Measurements from ENCODE around the gene ODAD4. TPM values are rescaled to one million over a fixed set of nuclear protein-coding genes. Genes with fewer than 3 reads are reported as not detected.
A peak's percentile ranks its signal among the peaks of the same experiment; 100 is the strongest.

Gene ODAD4
- total and polyA plus RNA-seq, 4 donors = 0.07 to 1.0 (median 0.23) TPM

- Histone ChIP-seq H3K9me3 (ENCODE audit: control insufficient read depth in 4 of 4, low read length in 3 of 4) (no peaks in the 10 kb centered on the region), H3K4me3 (ENCODE audit: low read depth in 1 of 3, low read length in 3 of 3) (no peak overlapping the region), H3K27ac (ENCODE audit: low read depth in 1 of 2, low read length in 2 of 2) (no peak overlapping the region), H3K27me3 (ENCODE audit: control insufficient read depth in 4 of 4, insufficient read depth in 4 of 4, low read length in 3 of 4) (no peaks in the 10 kb centered on the region), H3K9ac (ENCODE audit: low read depth in 1 of 2, low read length in 2 of 2) (no peak overlapping the region), H3K36me3 (ENCODE audit: control insufficient read depth in 4 of 4, insufficient read depth in 3 of 4, low read depth in 1 of 4, low read length in 3 of 4) (peaks cover 10 to 49% (median 38%) of the 10 kb centered on the region in 4 donors), H3K4me1 (ENCODE audit: control insufficient read depth in 4 of 4, insufficient read depth in 4 of 4, low read length in 3 of 4) (peaks cover 5 to 10% (median 6%) of the 10 kb centered on the region in 4 donors)
- TF ChIP-seq NR2F2 (IDR thresholded peaks at IDR 0.05) = no peak
- TF ChIP-seq HNF4A (conservative IDR thresholded peaks at IDR 0.05) = no peak
- no peak for TF ChIP-seq MAX (IDR thresholded peaks at IDR 0.05)
- TF ChIP-seq HNF4G (IDR thresholded peaks at IDR 0.05) = no peak
- no peak for TF ChIP-seq RAD21 (IDR thresholded peaks at IDR 0.05)
- TF ChIP-seq JUND (IDR thresholded peaks at IDR 0.05) = no peak
- no peak for TF ChIP-seq YY1 (IDR thresholded peaks at IDR 0.05)
- TF ChIP-seq ATF3 (IDR thresholded peaks at IDR 0.05) = no peak
- no peak for TF ChIP-seq ZBTB33 (IDR thresholded peaks at IDR 0.05)
- no peak for TF ChIP-seq FOXA1 (IDR thresholded peaks at IDR 0.05)
- no peak for DNase-seq (ENCODE audit: low spot score)
- WGBS = 45% methylated on average over 2 of the region's 2 CpGs
These were observed 68.1 kb downstream of the ODAD4 start for GRCh38 chr17:41998497-41998896.

- no peak overlapping the region for H3K27ac ChIP-seq (ENCODE audit: low read depth in 1 of 2, low read length in 2 of 2)
- H3K27me3 ChIP-seq (ENCODE audit: control insufficient read depth in 4 of 4, insufficient read depth in 4 of 4, low read length in 3 of 4) = no peaks in the 10 kb centered on the region
- peak overlapping the region in 1 of 2 donors; percentile 8 for H3K9ac ChIP-seq (ENCODE audit: low read depth in 1 of 2, low read length in 2 of 2)
- H3K4me1 ChIP-seq (ENCODE audit: control insufficient read depth in 4 of 4, insufficient read depth in 4 of 4, low read length in 3 of 4) = peaks cover 5 to 12% (median 6%) of the 10 kb centered on the region in 4 donors
- TF ChIP-seq FOXA1 (IDR thresholded peaks at IDR 0.05) (no peak), RAD21 (IDR thresholded peaks at IDR 0.05) (no peak), REST (IDR thresholded peaks at IDR 0.05) (no peak), YY1 (IDR thresholded peaks at IDR 0.05) (no peak)
- H3K9me3 ChIP-seq (ENCODE audit: control insufficient read depth in 4 of 4, low read length in 3 of 4) = no peaks in the 10 kb centered on the region
- H3K4me3 ChIP-seq (ENCODE audit: low read depth in 1 of 3, low read length in 3 of 3) = no peak overlapping the region
- DNase-seq (ENCODE audit: low spot score) = no peak
- WGBS = 75% methylated on average over 3 of the region's 3 CpGs
- peaks cover 10 to 35% (median 27%) of the 10 kb centered on the region in 4 donors for H3K36me3 ChIP-seq (ENCODE audit: control insufficient read depth in 4 of 4, insufficient read depth in 3 of 4, low read depth in 1 of 4, low read length in 3 of 4)
These were observed 70.2 kb downstream of the ODAD4 start for GRCh38 chr17:42000413-42001133.

- Histone ChIP-seq H3K4me1 (ENCODE audit: control insufficient read depth in 4 of 4, insufficient read depth in 4 of 4, low read length in 3 of 4) (peaks cover 5 to 12% (median 7%) of the 10 kb centered on the region in 4 donors), H3K27ac (ENCODE audit: low read depth in 1 of 2, low read length in 2 of 2) (no peak overlapping the region), H3K36me3 (ENCODE audit: control insufficient read depth in 4 of 4, insufficient read depth in 3 of 4, low read depth in 1 of 4, low read length in 3 of 4) (peaks cover 7 to 27% (median 17%) of the 10 kb centered on the region in 4 donors), H3K27me3 (ENCODE audit: control insufficient read depth in 4 of 4, insufficient read depth in 4 of 4, low read length in 3 of 4) (no peaks in the 10 kb centered on the region), H3K4me3 (ENCODE audit: low read depth in 1 of 3, low read length in 3 of 3) (no peak overlapping the region), H3K9me3 (ENCODE audit: control insufficient read depth in 4 of 4, low read length in 3 of 4) (no peaks in the 10 kb centered on the region), H3K9ac (ENCODE audit: low read depth in 1 of 2, low read length in 2 of 2) (no peak overlapping the region)
- no peak for DNase-seq (ENCODE audit: low spot score)
- no peak for TF ChIP-seq ZBTB33 (IDR thresholded peaks at IDR 0.05)
- 97% methylated on average over 2 of the region's 2 CpGs for WGBS
These were observed 71.3 kb downstream of the ODAD4 start for GRCh38 chr17:42001729-42002128.

Measured in liver (tissue), 9 donors.